Measurements from ENCODE around the gene GFOD2. TPM values are rescaled to one million over a fixed set of nuclear protein-coding genes. Genes with fewer than 3 reads are reported as not detected.

The GFOD2 gene
- total RNA-seq, 4 donors from 2014 or later = 9.1 to 24.2 (median 20.8) TPM

- H3K27me3 ChIP-seq = no peaks in the 10 kb centered on the region
- peaks cover 0 to 14% (median 4%) of the 10 kb centered on the region in 4 donors for H3K36me3 ChIP-seq
- no peak for DNase-seq (ENCODE audit: extremely low spot score)
- 93% methylated on average over 3 of the region's 6 CpGs for WGBS
- TF ChIP-seq EP300 (IDR thresholded peaks at IDR 0.05) (no peak), POLR2A (IDR thresholded peaks at IDR 0.05; ENCODE audit: low read depth) (no peak), POLR2AphosphoS5 (IDR thresholded peaks at IDR 0.05) (no peak)
- TF ChIP-seq, protein P1, sequence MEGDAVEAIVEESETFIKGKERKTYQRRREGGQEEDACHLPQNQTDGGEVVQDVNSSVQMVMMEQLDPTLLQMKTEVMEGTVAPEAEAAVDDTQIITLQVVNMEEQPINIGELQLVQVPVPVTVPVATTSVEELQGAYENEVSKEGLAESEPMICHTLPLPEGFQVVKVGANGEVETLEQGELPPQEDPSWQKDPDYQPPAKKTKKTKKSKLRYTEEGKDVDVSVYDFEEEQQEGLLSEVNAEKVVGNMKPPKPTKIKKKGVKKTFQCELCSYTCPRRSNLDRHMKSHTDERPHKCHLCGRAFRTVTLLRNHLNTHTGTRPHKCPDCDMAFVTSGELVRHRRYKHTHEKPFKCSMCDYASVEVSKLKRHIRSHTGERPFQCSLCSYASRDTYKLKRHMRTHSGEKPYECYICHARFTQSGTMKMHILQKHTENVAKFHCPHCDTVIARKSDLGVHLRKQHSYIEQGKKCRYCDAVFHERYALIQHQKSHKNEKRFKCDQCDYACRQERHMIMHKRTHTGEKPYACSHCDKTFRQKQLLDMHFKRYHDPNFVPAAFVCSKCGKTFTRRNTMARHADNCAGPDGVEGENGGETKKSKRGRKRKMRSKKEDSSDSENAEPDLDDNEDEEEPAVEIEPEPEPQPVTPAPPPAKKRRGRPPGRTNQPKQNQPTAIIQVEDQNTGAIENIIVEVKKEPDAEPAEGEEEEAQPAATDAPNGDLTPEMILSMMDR (IDR thresholded peaks at IDR 0.05) = no peak
- intact Hi-C loops (cut with DNase I) = loop anchor here (2.0 kb wide), 1 partner anchor 148 kb away; no protein-coding TSS in a partner anchor
- H3K4me3 ChIP-seq = no peak overlapping the region
- peak overlapping the region; percentile 88 to 95 (median 93) for H3K27ac ChIP-seq (replicated peaks in 1 of 4)
- no peaks in the 10 kb centered on the region for H3K9me3 ChIP-seq
- H3K4me1 ChIP-seq = peaks cover 41 to 52% (median 46%) of the 10 kb centered on the region in 4 donors
Measured at GRCh38 chr16:67668495-67669157, 50.5 kb downstream of the GFOD2 start.

DNA sequence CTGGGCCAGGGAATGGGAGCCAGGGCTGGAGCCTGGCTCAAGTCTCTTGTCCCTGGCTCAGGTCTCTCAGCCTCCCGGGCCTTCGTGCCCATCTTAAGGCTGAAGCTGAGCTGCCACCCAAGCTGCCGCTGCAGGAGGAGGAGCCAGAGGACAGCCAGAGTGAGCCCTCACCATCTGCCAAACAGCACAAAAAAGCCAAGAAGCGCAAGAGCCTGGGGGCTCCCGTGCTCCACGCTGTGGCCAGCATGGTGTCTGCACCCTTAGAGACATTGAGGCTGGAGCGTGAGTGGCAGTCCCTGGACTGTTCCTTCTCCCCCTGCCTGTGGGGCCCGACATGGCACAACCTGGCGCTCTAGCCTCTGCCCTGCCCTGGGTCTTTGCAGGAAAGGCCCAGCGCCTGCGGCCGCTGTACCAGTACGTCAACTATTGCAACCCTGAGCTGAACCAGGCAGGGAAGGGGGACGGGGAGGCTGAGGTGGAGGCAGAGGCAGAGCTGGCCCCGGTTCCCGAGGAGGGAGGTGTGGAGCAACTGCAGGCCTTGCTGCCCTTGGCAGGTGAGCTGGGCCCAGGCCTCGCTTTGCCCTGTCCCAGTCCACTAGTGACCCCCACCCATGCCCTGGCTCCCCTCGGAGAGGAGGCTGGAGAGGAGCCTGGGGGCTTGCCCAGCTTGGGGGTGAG is 51.2 kb downstream of the GFOD2 start:
- Histone ChIP-seq H3K4me1 (peaks cover 34 to 45% (median 39%) of the 10 kb centered on the region in 4 donors), H3K36me3 (peaks cover 0 to 20% (median 10%) of the 10 kb centered on the region in 4 donors), H3K4me3 (peak overlapping the region; percentile 67 to 91 (median 81)), H3K27ac (replicated peaks in 1 of 4) (peak overlapping the region; percentile 88 to 95 (median 93)), H3K9me3 (no peaks in the 10 kb centered on the region), H3K27me3 (no peaks in the 10 kb centered on the region)
- 23% methylated on average over 8 of the region's 18 CpGs for WGBS
- DNase-seq (ENCODE audit: extremely low spot score) = peak; percentile 94
- intact Hi-C loops (cut with DNase I) = loop anchor here (2.0 kb wide), 1 partner anchor 147 kb away; no protein-coding TSS in a partner anchor
- TF ChIP-seq, protein P1 (IDR thresholded peaks at IDR 0.05) = peak; percentile 77 to 97 (median 91)
- TF ChIP-seq POLR2AphosphoS5 (IDR thresholded peaks at IDR 0.05) = peak; percentile 71 to 81
- TF ChIP-seq POLR2A (IDR thresholded peaks at IDR 0.05; ENCODE audit: low read depth) = peak; percentile 7
- no peak for TF ChIP-seq EP300 (IDR thresholded peaks at IDR 0.05)

DNA sequence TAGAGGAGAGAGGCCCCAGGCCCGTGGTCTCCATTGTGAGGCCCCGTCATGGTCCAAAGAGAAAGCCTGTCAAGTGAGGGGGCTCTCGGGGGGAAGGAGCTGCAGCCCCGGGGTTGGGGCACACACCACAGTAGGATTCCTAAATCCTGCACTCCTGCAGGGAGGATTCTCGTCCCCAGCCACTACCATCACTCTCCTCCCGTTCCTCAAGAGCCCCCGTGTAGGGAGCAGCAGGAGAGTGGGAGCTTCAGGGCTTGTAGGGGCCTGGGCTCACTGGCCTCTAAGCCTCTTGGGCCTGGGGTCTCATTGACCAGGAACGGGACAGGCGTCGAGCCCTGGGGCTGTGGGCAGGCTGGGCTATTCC is 51.7 kb downstream of the GFOD2 start:
- Histone ChIP-seq H3K27ac (replicated peaks in 1 of 4) (peak overlapping the region; percentile 88 to 95 (median 93)), H3K4me1 (peaks cover 29 to 40% (median 36%) of the 10 kb centered on the region in 4 donors), H3K27me3 (no peaks in the 10 kb centered on the region), H3K36me3 (peaks cover 0 to 25% (median 13%) of the 10 kb centered on the region in 4 donors), H3K9me3 (no peaks in the 10 kb centered on the region), H3K4me3 (peak overlapping the region; percentile 67 to 91 (median 81))
- TF ChIP-seq EP300 (IDR thresholded peaks at IDR 0.05) = no peak
- 19% methylated on average over 10 of the region's 10 CpGs for WGBS
- DNase-seq (ENCODE audit: extremely low spot score) = no peak
- intact Hi-C loops (cut with DNase I) = no loop called here

- H3K9me3 ChIP-seq = no peaks in the 10 kb centered on the region
- no peaks in the 10 kb centered on the region for H3K27me3 ChIP-seq
- peak within 1 kb of the TSS; percentile 88 to 95 (median 93) for H3K27ac ChIP-seq (replicated peaks in 1 of 4)
- H3K4me1 ChIP-seq = peaks cover 25 to 44% (median 36%) of the 10 kb centered on the region in 4 donors
- intact Hi-C loops (cut with DNase I) = no loop called here
- no peak for DNase-seq (ENCODE audit: extremely low spot score)
- H3K4me3 ChIP-seq = peak within 1 kb of the TSS; percentile 67 to 91 (median 81)
- WGBS = 8% methylated on average over 15 of the region's 78 CpGs
- TF ChIP-seq EP300 (IDR thresholded peaks at IDR 0.05) = no peak
- peak; percentile 68 to 69 for TF ChIP-seq POLR2AphosphoS5 (IDR thresholded peaks at IDR 0.05)
- peaks cover 0 to 29% (median 14%) of the 10 kb centered on the region in 4 donors for H3K36me3 ChIP-seq
Measured at GRCh38 chr16:67666559-67667452, 52.3 kb downstream of the GFOD2 start, which contains the start of the genes C16orf86 and ENKD1. Gene C16orf86, plus strand, starts transcription at chr16:67666814. Its CDS starts 157 bp downstream, at chr16:67666971. Gene ENKD1, minus strand, starts transcription at chr16:67666750. Its CDS starts 308 bp downstream, at chr16:67666442.

DNA sequence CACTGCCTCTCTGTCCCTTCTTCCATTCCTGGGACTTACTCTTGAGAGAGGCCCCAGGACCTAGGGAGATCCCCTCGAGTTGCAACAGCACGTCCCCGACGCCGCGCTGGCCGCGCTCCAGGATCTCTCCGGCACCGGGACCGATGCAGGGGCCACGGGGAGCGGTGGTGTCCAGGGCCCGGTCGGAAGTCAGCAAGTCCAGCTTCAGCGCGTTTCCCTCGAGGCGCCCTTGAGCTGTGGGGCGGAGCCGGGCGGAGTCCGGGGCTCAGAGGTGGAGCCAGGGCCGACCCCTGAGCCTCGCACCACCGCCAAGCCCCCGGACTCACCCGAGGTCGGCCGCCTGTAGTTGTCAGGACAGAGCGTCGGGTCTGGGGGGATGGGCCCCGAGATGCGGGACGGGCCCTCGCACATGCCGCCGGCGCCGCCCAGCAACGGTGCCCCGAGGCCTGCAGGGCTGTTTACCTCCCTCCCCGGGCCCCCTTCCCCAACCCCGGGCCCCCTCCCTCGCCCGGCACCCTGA is 53.0 kb downstream of the GFOD2 start:
- Histone ChIP-seq H3K4me1 (peaks cover 30 to 51% (median 43%) of the 10 kb centered on the region in 4 donors), H3K4me3 (peak overlapping the region; percentile 67 to 91 (median 81)), H3K27ac (replicated peaks in 1 of 4) (peak overlapping the region; percentile 88 to 95 (median 93)), H3K9me3 (no peaks in the 10 kb centered on the region), H3K27me3 (no peaks in the 10 kb centered on the region), H3K36me3 (peaks cover 0 to 29% (median 14%) of the 10 kb centered on the region in 4 donors)
- DNase-seq (ENCODE audit: extremely low spot score) = no peak
- TF ChIP-seq, protein P1 (IDR thresholded peaks at IDR 0.05) = no peak
- no peak for TF ChIP-seq EP300 (IDR thresholded peaks at IDR 0.05)
- WGBS = 1% methylated on average over 14 of the region's 46 CpGs
- intact Hi-C loops (cut with DNase I) = no loop called here
